ENCODE measurements around the gene ZNF805. TPM values are rescaled to one million over a fixed set of nuclear protein-coding genes. Genes with fewer than 3 reads are reported as not detected.

Gene ZNF805
- total and polyA plus RNA-seq, 2 of the 13 experiments (the other 11 are each of a cell fraction or from before 2014, with no cell fraction given), result 5.1 to 12.8 TPM

DNA sequence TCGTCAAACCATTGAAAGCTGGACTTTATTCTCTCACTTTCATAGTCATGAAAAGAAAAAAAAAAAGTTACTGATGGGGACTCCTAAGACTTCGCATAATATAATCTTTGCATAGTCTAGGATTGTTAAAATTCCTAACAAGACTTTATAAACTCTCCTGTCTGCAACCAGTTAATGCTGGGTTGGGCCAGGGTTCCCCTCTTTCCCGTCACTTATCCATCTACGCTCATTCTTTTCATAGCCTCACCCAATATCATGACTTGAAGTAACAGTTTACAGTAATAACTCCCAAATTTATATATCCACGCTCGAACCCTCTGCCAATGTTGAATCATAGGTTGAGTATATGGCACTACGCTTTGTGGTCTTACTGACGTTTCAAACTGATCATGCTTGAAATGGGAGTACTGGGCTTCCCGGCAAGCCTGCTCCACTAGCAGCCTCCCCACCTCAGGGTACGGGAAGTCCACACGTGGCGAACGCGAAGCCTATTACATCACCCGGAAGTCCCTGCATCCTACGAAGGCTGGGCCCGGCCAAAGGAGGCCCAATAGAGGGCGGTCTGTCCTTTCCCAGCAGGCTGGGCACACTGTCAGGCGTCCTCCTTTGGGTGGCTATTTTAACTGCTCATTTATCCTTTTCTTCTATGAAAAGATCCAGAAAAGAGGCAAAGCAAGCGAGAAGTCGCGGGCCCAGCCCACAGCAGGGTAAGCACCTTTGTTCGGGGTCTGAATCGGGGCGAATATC is 39.2 kb downstream of the ZNF805 start (continued):
- TF ChIP-seq MBNL3 (CRISPR knock-in tag; conservative IDR thresholded peaks at IDR 0.05) (no peak), ZNF329 (CRISPR knock-in tag; IDR thresholded peaks at IDR 0.05; ENCODE audit: low read depth) (no peak), ZFP91 (CRISPR knock-in tag; IDR thresholded peaks at IDR 0.05; ENCODE audit: borderline replicate concordance) (no peak; the same call in 1 of the 2 replicates), ZNF543 (CRISPR knock-in tag; IDR thresholded peaks at IDR 0.05) (no peak), GTF3A (CRISPR knock-in tag; conservative IDR thresholded peaks at IDR 0.05) (no peak), ZNF263 (CRISPR knock-in tag; IDR thresholded peaks at IDR 0.05) (peak; percentile 81), KDM4B (CRISPR knock-in tag; IDR thresholded peaks at IDR 0.05) (no peak), NFRKB (IDR thresholded peaks at IDR 0.05) (no peak), DNMT1 (CRISPR knock-in tag; IDR thresholded peaks at IDR 0.05) (no peak), TAF15 (IDR thresholded peaks at IDR 0.05; ENCODE audit: low read depth, low read length, poor library complexity, severe bottlenecking) (no peak), HNF1B (CRISPR knock-in tag; IDR thresholded peaks at IDR 0.05) (peak; percentile 74), SMARCC2 (IDR thresholded peaks at IDR 0.05) (no peak), ZNF354B (CRISPR knock-in tag; IDR thresholded peaks at IDR 0.05) (0 out of 2 replicates have a peak, but pooled peaks have one; percentile 37), ASH2L (IDR thresholded peaks at IDR 0.05; ENCODE audit: insufficient read length, low read depth, low read length) (peak; percentile 82), RFX1 (IDR thresholded peaks at IDR 0.05) (no peak), ZNF326 (CRISPR knock-in tag; IDR thresholded peaks at IDR 0.05; ENCODE audit: borderline replicate concordance) (no peak), HNRNPUL1 (IDR thresholded peaks at IDR 0.05; ENCODE audit: low read depth, low read length) (no peak), HNF4A (CRISPR knock-in tag; IDR thresholded peaks at IDR 0.05) (peak; percentile 52), FOXA3 (CRISPR knock-in tag; IDR thresholded peaks at IDR 0.05) (peak; percentile 74), ZNF234 (CRISPR knock-in tag; conservative IDR thresholded peaks at IDR 0.05) (peak; percentile 90; the same call in 1 of the 2 replicates), SRSF1 (optimal IDR thresholded peaks at IDR 0.05; ENCODE audit: low read depth, low read length) (no peak)
- TF ChIP-seq, protein P1, sequence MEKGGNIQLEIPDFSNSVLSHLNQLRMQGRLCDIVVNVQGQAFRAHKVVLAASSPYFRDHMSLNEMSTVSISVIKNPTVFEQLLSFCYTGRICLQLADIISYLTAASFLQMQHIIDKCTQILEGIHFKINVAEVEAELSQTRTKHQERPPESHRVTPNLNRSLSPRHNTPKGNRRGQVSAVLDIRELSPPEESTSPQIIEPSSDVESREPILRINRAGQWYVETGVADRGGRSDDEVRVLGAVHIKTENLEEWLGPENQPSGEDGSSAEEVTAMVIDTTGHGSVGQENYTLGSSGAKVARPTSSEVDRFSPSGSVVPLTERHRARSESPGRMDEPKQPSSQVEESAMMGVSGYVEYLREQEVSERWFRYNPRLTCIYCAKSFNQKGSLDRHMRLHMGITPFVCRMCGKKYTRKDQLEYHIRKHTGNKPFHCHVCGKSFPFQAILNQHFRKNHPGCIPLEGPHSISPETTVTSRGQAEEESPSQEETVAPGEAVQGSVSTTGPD (CRISPR knock-in tag; IDR thresholded peaks at IDR 0.05), result no peak
- TF ChIP-seq, protein P2, sequence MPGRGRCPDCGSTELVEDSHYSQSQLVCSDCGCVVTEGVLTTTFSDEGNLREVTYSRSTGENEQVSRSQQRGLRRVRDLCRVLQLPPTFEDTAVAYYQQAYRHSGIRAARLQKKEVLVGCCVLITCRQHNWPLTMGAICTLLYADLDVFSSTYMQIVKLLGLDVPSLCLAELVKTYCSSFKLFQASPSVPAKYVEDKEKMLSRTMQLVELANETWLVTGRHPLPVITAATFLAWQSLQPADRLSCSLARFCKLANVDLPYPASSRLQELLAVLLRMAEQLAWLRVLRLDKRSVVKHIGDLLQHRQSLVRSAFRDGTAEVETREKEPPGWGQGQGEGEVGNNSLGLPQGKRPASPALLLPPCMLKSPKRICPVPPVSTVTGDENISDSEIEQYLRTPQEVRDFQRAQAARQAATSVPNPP (CRISPR knock-in tag; IDR thresholded peaks at IDR 0.05), result peak; percentile 64; the same call in 1 of the 2 replicates
- TF ChIP-seq, protein P3, sequence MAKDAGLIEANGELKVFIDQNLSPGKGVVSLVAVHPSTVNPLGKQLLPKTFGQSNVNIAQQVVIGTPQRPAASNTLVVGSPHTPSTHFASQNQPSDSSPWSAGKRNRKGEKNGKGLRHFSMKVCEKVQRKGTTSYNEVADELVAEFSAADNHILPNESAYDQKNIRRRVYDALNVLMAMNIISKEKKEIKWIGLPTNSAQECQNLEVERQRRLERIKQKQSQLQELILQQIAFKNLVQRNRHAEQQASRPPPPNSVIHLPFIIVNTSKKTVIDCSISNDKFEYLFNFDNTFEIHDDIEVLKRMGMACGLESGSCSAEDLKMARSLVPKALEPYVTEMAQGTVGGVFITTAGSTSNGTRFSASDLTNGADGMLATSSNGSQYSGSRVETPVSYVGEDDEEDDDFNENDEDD (CRISPR knock-in tag; IDR thresholded peaks at IDR 0.05; ENCODE audit: borderline replicate concordance), result peak; percentile 90

All from HepG2 (cell line).